Breast epithelium (tissue), 3 donors: ENCODE measurements around the gene ZSWIM1.

Experiments used
- POLR2A ChIP-seq: fragments of 450-650 bp; IDR thresholded peaks from one replicate; pipeline ENCODE4 v1.6.1; 2016; ENCODE audit warnings: antibody characterized with exemption, mild to moderate bottlenecking, moderate library complexity
- POLR2AphosphoS5 ChIP-seq, 3 donors: sonication (generic); formaldehyde crosslinking; IDR thresholded peaks; one replicate each; pipeline ENCODE4 v1.6.1; 2017; ENCODE audit warnings: antibody characterized with exemption in 3 of 3
- TF ChIP-seq, protein P1 (sequence below), 3 donors: fragments of 450-650 bp; IDR thresholded peaks; one replicate each; pipeline ENCODE4 v1.5.1; 2016 to 2017; ENCODE audit warnings: antibody characterized with exemption in 3 of 3, mild to moderate bottlenecking in 3 of 3, moderate library complexity in 3 of 3

DNA sequence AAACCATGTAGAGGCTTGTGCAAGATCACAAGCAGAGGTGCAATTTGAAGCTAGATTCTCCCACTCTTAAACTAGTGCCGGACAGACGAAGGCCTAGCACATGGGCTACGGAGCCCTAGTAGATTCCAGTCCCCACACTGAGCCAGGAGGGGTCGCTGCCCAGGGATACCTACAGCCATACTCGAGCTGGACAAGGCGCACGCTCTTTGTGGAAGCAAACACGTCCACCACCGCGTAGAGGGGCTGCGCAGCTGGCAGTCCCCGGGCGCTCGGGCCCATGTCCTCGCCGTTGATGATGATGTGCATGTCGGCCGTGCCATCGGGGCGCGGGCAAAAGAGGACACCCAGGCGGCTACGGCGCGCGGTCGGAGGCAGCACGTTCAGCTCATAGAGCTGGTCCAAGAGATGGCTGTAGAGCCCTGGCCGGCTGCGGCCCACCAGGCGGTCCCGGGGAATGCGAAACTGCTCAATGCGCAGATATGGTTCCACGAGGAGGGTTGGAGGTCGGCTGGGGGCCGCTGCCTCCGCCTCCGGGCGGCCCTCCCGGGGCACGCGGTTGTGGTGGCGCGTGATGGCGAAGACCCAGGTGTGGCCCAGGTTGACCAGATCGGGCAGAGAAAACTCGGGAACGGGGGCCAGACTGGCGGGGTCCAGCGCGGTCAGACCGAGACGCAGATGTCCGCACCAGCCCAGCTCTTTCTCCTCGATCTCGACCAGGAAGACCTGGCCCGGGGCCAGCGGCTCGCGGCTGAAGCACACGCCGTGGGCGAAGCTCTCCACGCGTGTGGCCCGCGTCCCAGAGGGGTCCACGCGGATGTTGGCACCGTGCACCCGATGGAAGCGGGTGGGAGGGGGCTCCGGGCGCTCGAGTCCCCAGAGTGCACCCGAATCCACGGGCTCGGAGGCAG is 9.3 kb downstream of the ZSWIM1 start:
- TF ChIP-seq, protein P1, sequence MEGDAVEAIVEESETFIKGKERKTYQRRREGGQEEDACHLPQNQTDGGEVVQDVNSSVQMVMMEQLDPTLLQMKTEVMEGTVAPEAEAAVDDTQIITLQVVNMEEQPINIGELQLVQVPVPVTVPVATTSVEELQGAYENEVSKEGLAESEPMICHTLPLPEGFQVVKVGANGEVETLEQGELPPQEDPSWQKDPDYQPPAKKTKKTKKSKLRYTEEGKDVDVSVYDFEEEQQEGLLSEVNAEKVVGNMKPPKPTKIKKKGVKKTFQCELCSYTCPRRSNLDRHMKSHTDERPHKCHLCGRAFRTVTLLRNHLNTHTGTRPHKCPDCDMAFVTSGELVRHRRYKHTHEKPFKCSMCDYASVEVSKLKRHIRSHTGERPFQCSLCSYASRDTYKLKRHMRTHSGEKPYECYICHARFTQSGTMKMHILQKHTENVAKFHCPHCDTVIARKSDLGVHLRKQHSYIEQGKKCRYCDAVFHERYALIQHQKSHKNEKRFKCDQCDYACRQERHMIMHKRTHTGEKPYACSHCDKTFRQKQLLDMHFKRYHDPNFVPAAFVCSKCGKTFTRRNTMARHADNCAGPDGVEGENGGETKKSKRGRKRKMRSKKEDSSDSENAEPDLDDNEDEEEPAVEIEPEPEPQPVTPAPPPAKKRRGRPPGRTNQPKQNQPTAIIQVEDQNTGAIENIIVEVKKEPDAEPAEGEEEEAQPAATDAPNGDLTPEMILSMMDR (IDR thresholded peaks at IDR 0.05), result peak; percentile 29 to 48 (median 34)
- TF ChIP-seq POLR2A, result no peak
- TF ChIP-seq POLR2AphosphoS5 (IDR thresholded peaks at IDR 0.05), result peak in 1 of 3 donors; percentile 25
